Measurements from ENCODE around the gene PCDHA1.
"Not testable (repeated sequence)": the region's sequence is repeated elsewhere in the genome, so short reads cannot be mapped to it uniquely, and the experiment has no call there.

PCDHA1 gene

GRCh38 chr5:140829511-140830501 lies 43.9 kb downstream of the PCDHA1 start:
- H3K4me3 Mint-ChIP-seq; H3K4me1 Mint-ChIP-seq (ENCODE audit: low read depth); H3K27ac Mint-ChIP-seq: not testable (repeated sequence)
- Mint-ChIP-seq H3K27me3 (peaks cover 45% of the 10 kb centered on the region), H3K36me3 (peaks cover 26% of the 10 kb centered on the region), H3K9me3 (ENCODE audit: low read depth) (peaks cover 25% of the 10 kb centered on the region)

GRCh38 chr5:140833993-140834392 lies 48.1 kb downstream of the PCDHA1 start, which contains the start of gene PCDHA7:
Gene PCDHA7 (plus strand): TSS chr5:140834269. CDS start chr5:140834384, 115 bp downstream.
- H3K4me3 Mint-ChIP-seq: no peak within 1 kb of the TSS
- H3K27me3 Mint-ChIP-seq: peaks cover 29% of the 10 kb centered on the region
- H3K36me3 Mint-ChIP-seq: peaks cover 16% of the 10 kb centered on the region
- peaks cover 15% of the 10 kb centered on the region for H3K9me3 Mint-ChIP-seq (ENCODE audit: low read depth)
- no peak within 1 kb of the TSS for H3K27ac Mint-ChIP-seq
- no peaks in the 10 kb centered on the region for H3K4me1 Mint-ChIP-seq (ENCODE audit: low read depth)

- peaks cover 16% of the 10 kb centered on the region for H3K36me3 Mint-ChIP-seq
- peaks cover 15% of the 10 kb centered on the region for H3K9me3 Mint-ChIP-seq (ENCODE audit: low read depth)
- peaks cover 29% of the 10 kb centered on the region for H3K27me3 Mint-ChIP-seq
- H3K4me3 Mint-ChIP-seq; H3K4me1 Mint-ChIP-seq (ENCODE audit: low read depth); H3K27ac Mint-ChIP-seq: not testable (repeated sequence)
Measured at GRCh38 chr5:140834439-140835008, 48.6 kb downstream of the PCDHA1 start.

- Mint-ChIP-seq H3K27me3 (peaks cover 36% of the 10 kb centered on the region), H3K4me1 (ENCODE audit: low read depth) (no peaks in the 10 kb centered on the region), H3K9me3 (ENCODE audit: low read depth) (peaks cover 11% of the 10 kb centered on the region), H3K36me3 (peaks cover 17% of the 10 kb centered on the region), H3K4me3 (no peak overlapping the region), H3K27ac (no peak overlapping the region)
Measured at GRCh38 chr5:140835622-140836510, 49.9 kb downstream of the PCDHA1 start.

- Mint-ChIP-seq H3K4me1 (ENCODE audit: low read depth) (no peaks in the 10 kb centered on the region), H3K27me3 (peaks cover 18% of the 10 kb centered on the region), H3K27ac (no peak within 1 kb of the TSS), H3K36me3 (peaks cover 10% of the 10 kb centered on the region), H3K4me3 (no peak within 1 kb of the TSS), H3K9me3 (ENCODE audit: low read depth) (peaks cover 3% of the 10 kb centered on the region)
Measured at GRCh38 chr5:140840978-140841962, 55.3 kb downstream of the PCDHA1 start, which contains the start of gene PCDHA8. Gene PCDHA8 (plus strand): TSS chr5:140841187. CDS start chr5:140841322, 135 bp downstream.

- peaks cover 31% of the 10 kb centered on the region for H3K27me3 Mint-ChIP-seq
- H3K4me3 Mint-ChIP-seq: no peak overlapping the region
- H3K36me3 Mint-ChIP-seq: peaks cover 20% of the 10 kb centered on the region
- peaks cover 14% of the 10 kb centered on the region for H3K9me3 Mint-ChIP-seq (ENCODE audit: low read depth)
- H3K4me1 Mint-ChIP-seq (ENCODE audit: low read depth): no peaks in the 10 kb centered on the region
- H3K27ac Mint-ChIP-seq: no peak overlapping the region
Measured at GRCh38 chr5:140842798-140843733, 57.1 kb downstream of the PCDHA1 start.

GRCh38 chr5:140848139-140849102 lies 62.5 kb downstream of the PCDHA1 start, which contains the start of gene PCDHA9:
Gene PCDHA9 (plus strand): TSS chr5:140848382. CDS start chr5:140848496, 114 bp downstream.
- not testable (repeated sequence) for H3K4me1 Mint-ChIP-seq (ENCODE audit: low read depth); H3K4me3 Mint-ChIP-seq; H3K27ac Mint-ChIP-seq; H3K36me3 Mint-ChIP-seq
- H3K27me3 Mint-ChIP-seq: peaks cover 27% of the 10 kb centered on the region
- peaks cover 15% of the 10 kb centered on the region for H3K9me3 Mint-ChIP-seq (ENCODE audit: low read depth)

GRCh38 chr5:140849831-140850634 lies 64.1 kb downstream of the PCDHA1 start:
- Mint-ChIP-seq H3K9me3 (ENCODE audit: low read depth) (peaks cover 18% of the 10 kb centered on the region), H3K27me3 (peaks cover 32% of the 10 kb centered on the region)
- not testable (repeated sequence) for H3K27ac Mint-ChIP-seq; H3K36me3 Mint-ChIP-seq; H3K4me1 Mint-ChIP-seq (ENCODE audit: low read depth); H3K4me3 Mint-ChIP-seq

- Mint-ChIP-seq H3K4me1 (ENCODE audit: low read depth) (no peaks in the 10 kb centered on the region), H3K4me3 (no peak within 1 kb of the TSS), H3K27ac (no peak within 1 kb of the TSS), H3K36me3 (peaks cover 2% of the 10 kb centered on the region), H3K27me3 (peaks cover 25% of the 10 kb centered on the region), H3K9me3 (ENCODE audit: low read depth) (peaks cover 18% of the 10 kb centered on the region)
Measured at GRCh38 chr5:140855772-140856674, 70.1 kb downstream of the PCDHA1 start, which contains the start of gene PCDHA10. Gene PCDHA10 (plus strand): TSS chr5:140855897. CDS start chr5:140856049, 152 bp downstream.

- Mint-ChIP-seq H3K36me3 (peaks cover 8% of the 10 kb centered on the region), H3K27ac (no peak overlapping the region), H3K4me3 (no peak overlapping the region), H3K9me3 (ENCODE audit: low read depth) (peaks cover 22% of the 10 kb centered on the region), H3K27me3 (peaks cover 31% of the 10 kb centered on the region), H3K4me1 (ENCODE audit: low read depth) (no peaks in the 10 kb centered on the region)
Measured at GRCh38 chr5:140857177-140857986, 71.4 kb downstream of the PCDHA1 start.

Data from activated naive CD8-positive, alpha-beta T cell (primary cell).